Measurements from ENCODE around the gene MPPED2.

MPPED2 gene

DNA sequence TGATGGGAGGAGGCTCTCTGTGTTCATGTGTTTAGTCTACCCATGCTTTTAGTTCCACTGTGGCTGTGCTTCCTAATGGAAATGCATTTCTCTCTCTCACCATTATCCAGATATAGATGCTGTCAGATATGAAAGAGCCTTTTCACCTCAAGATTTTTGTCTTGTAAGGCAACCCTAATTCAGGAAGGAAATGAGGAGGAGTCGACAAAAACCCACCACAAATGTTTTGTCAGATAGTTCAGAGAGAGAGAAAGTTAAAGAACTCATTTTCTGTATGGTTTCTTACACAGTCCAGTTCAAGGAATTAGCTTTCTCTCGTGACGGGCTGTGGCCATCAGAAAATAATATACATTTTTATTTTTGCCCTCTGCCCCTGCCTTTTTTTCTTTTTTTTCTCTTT, 180.8 kb downstream of the MPPED2 start:
- H3K27ac ChIP-seq (ENCODE audit: low read length): no peak overlapping the region
- H3K36me3 ChIP-seq (ENCODE audit: control insufficient read depth, low read depth, low read length): no peaks in the 10 kb centered on the region
- H3K9ac ChIP-seq (ENCODE audit: low read length): no peak overlapping the region
- H3K4me3 ChIP-seq (ENCODE audit: low read length): no peak overlapping the region
- H3K27me3 ChIP-seq (ENCODE audit: control insufficient read depth, insufficient read depth, low read length): no peaks in the 10 kb centered on the region
- H3K4me1 ChIP-seq (ENCODE audit: control insufficient read depth, low read depth, low read length): peaks cover 8% of the 10 kb centered on the region
- H3K9me3 ChIP-seq (ENCODE audit: control insufficient read depth, low read depth, low read length): no peaks in the 10 kb centered on the region

DNA sequence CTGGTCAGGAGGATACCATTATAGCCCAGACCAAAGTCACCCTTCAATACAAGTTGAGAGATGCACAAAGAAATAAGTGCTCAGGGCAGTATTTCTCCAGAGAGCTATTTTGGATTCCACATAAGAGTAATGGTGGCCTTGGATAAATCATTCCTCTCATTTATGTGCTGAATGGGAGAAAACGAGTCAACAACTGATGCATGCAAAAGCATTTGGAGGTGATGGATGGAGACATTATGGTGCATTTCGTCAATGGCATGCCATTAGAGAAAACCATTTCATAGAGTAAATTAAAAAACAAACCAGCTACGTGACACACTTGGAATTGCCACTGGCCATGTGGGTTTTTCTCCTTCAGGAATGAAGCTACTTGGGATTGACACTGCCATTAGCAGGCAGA, 182.0 kb downstream of the MPPED2 start:
- Histone ChIP-seq H3K4me1 (ENCODE audit: control insufficient read depth, low read depth, low read length) (peaks cover 8% of the 10 kb centered on the region), H3K9ac (ENCODE audit: low read length) (no peak overlapping the region), H3K27ac (ENCODE audit: low read length) (no peak overlapping the region), H3K4me3 (ENCODE audit: low read length) (no peak overlapping the region), H3K36me3 (ENCODE audit: control insufficient read depth, low read depth, low read length) (no peaks in the 10 kb centered on the region), H3K9me3 (ENCODE audit: control insufficient read depth, low read depth, low read length) (no peaks in the 10 kb centered on the region), H3K27me3 (ENCODE audit: control insufficient read depth, insufficient read depth, low read length) (no peaks in the 10 kb centered on the region)

DNA sequence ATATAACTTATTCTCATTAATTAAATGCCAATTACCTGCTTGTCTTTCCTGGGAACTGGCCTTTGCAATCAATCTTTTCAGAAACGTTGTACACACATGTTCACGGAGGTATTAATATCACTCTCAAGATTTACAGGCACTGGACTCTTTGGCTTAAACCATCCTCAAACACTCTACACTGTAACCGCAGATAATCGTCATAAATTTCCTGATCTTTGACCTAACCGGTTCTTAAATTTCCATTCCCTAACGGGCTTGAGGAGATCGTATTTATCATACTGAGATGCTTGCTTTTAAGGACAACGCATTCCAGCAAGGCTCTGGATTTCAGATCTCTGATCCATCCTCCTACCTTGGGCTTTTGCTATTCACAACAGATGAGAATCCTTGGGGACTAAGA, 190.4 kb downstream of the MPPED2 start:
- Histone ChIP-seq H3K27me3 (ENCODE audit: control insufficient read depth, insufficient read depth, low read length) (no peaks in the 10 kb centered on the region), H3K9ac (ENCODE audit: low read length) (no peak overlapping the region)

DNA sequence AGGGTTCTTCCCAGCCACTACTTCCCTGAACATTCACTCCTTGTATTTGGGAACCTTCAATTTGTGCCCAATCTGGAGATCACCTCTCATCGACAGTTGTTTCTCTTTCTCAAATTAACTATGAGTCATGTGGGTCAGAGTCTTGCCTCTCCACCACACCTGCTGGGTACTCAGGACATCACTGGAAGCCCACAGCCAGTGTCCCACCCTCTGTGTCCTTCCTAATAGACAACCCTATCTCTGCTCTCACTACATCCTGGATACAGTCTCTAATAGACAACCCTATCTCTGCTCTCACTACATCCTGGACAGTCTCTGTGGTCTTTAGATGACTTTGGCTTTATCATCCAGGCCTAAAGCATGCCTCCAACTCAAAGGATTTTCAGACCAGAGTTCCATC, 193.1 kb downstream of the MPPED2 start:
- Histone ChIP-seq H3K4me1 (ENCODE audit: control insufficient read depth, low read depth, low read length) (no peaks in the 10 kb centered on the region), H3K27ac (ENCODE audit: low read length) (no peak overlapping the region), H3K9me3 (ENCODE audit: control insufficient read depth, low read depth, low read length) (no peaks in the 10 kb centered on the region), H3K27me3 (ENCODE audit: control insufficient read depth, insufficient read depth, low read length) (no peaks in the 10 kb centered on the region), H3K36me3 (ENCODE audit: control insufficient read depth, low read depth, low read length) (no peaks in the 10 kb centered on the region), H3K4me3 (ENCODE audit: low read length) (no peak overlapping the region), H3K9ac (ENCODE audit: low read length) (no peak overlapping the region)

More for the DNA sequence above, 190.4 kb downstream of the MPPED2 start:
- H3K9me3 ChIP-seq (ENCODE audit: control insufficient read depth, low read depth, low read length): no peaks in the 10 kb centered on the region
- no peaks in the 10 kb centered on the region for H3K36me3 ChIP-seq (ENCODE audit: control insufficient read depth, low read depth, low read length)
- H3K27ac ChIP-seq (ENCODE audit: low read length): no peak overlapping the region
- H3K4me1 ChIP-seq (ENCODE audit: control insufficient read depth, low read depth, low read length): no peaks in the 10 kb centered on the region
- no peak overlapping the region for H3K4me3 ChIP-seq (ENCODE audit: low read length)

- no peaks in the 10 kb centered on the region for H3K9me3 ChIP-seq (ENCODE audit: control insufficient read depth, low read depth, low read length)
- H3K4me1 ChIP-seq (ENCODE audit: control insufficient read depth, low read depth, low read length): no peaks in the 10 kb centered on the region
- no peak overlapping the region for H3K4me3 ChIP-seq (ENCODE audit: low read length)
- no peaks in the 10 kb centered on the region for H3K36me3 ChIP-seq (ENCODE audit: control insufficient read depth, low read depth, low read length)
- H3K27ac ChIP-seq (ENCODE audit: low read length): no peak overlapping the region
- no peak overlapping the region for H3K9ac ChIP-seq (ENCODE audit: low read length)
- H3K27me3 ChIP-seq (ENCODE audit: control insufficient read depth, insufficient read depth, low read length): no peaks in the 10 kb centered on the region
Observed at GRCh38 chr11:30392221-30392784, 193.8 kb downstream of the MPPED2 start.

DNA sequence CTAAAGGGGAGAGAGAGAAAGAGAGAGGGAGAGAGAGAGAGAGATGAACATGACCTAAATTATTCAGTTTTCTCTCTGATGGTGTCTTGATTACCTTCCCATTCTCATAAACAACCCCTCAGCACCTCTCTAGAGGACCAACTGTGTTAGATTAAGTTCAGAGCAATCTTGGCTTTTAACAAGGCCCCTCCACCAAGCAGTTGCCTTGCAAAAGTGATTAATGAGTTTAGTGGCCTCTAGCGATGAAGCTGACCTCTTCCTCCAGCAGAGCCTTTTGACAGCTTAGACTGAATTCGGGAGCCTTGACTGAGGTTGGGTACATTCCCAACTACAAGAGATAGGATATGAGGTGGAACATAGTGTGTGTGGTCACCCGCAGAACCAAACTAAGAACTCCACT, 197.2 kb downstream of the MPPED2 start:
- H3K9me3 ChIP-seq (ENCODE audit: control insufficient read depth, low read depth, low read length): no peaks in the 10 kb centered on the region
- H3K4me3 ChIP-seq (ENCODE audit: low read length): no peak overlapping the region
- H3K27ac ChIP-seq (ENCODE audit: low read length): no peak overlapping the region
- H3K36me3 ChIP-seq (ENCODE audit: control insufficient read depth, low read depth, low read length): no peaks in the 10 kb centered on the region
- no peaks in the 10 kb centered on the region for H3K4me1 ChIP-seq (ENCODE audit: control insufficient read depth, low read depth, low read length)
- H3K9ac ChIP-seq (ENCODE audit: low read length): no peak overlapping the region
- no peaks in the 10 kb centered on the region for H3K27me3 ChIP-seq (ENCODE audit: control insufficient read depth, insufficient read depth, low read length)

GRCh38 chr11:30387891-30388861, 198.0 kb downstream of the MPPED2 start:
- Histone ChIP-seq H3K4me3 (ENCODE audit: low read length) (no peak overlapping the region), H3K4me1 (ENCODE audit: control insufficient read depth, low read depth, low read length) (no peaks in the 10 kb centered on the region), H3K9me3 (ENCODE audit: control insufficient read depth, low read depth, low read length) (no peaks in the 10 kb centered on the region), H3K9ac (ENCODE audit: low read length) (no peak overlapping the region), H3K27ac (ENCODE audit: low read length) (no peak overlapping the region), H3K27me3 (ENCODE audit: control insufficient read depth, insufficient read depth, low read length) (no peaks in the 10 kb centered on the region), H3K36me3 (ENCODE audit: control insufficient read depth, low read depth, low read length) (no peaks in the 10 kb centered on the region)

GRCh38 chr11:30381879-30382278, 204.3 kb downstream of the MPPED2 start:
- Histone ChIP-seq H3K27me3 (ENCODE audit: control insufficient read depth, insufficient read depth, low read length) (no peaks in the 10 kb centered on the region), H3K4me1 (ENCODE audit: control insufficient read depth, low read depth, low read length) (no peaks in the 10 kb centered on the region), H3K27ac (ENCODE audit: low read length) (no peak overlapping the region)

DNA sequence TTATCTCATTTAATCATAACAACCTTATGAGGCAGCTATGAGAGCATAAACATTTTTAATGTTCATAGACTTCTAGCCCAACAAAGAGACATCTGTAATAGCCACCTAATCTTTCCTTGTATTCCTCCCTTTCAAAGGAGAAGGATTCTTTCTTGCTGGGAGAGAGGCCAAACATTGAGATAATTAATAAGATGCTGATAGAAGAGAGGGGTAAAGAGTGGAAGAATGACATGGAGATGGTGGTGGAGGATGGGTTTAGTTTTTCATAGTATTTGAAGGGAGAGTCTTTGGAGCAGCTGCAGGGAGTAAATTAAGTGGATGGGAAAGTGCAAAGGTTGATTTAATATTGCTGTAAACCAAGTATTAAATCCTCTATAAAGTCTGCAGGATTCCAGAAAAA, 205.3 kb downstream of the MPPED2 start:
- Histone ChIP-seq H3K9me3 (ENCODE audit: control insufficient read depth, low read depth, low read length) (no peaks in the 10 kb centered on the region), H3K4me1 (ENCODE audit: control insufficient read depth, low read depth, low read length) (no peaks in the 10 kb centered on the region), H3K27ac (ENCODE audit: low read length) (no peak overlapping the region), H3K4me3 (ENCODE audit: low read length) (no peak overlapping the region), H3K36me3 (ENCODE audit: control insufficient read depth, low read depth, low read length) (no peaks in the 10 kb centered on the region), H3K9ac (ENCODE audit: low read length) (no peak overlapping the region), H3K27me3 (ENCODE audit: control insufficient read depth, insufficient read depth, low read length) (no peaks in the 10 kb centered on the region)

More at GRCh38 chr11:30381879-30382278, 204.3 kb downstream of the MPPED2 start:
- Histone ChIP-seq H3K9ac (ENCODE audit: low read length) (no peak overlapping the region), H3K36me3 (ENCODE audit: control insufficient read depth, low read depth, low read length) (no peaks in the 10 kb centered on the region), H3K9me3 (ENCODE audit: control insufficient read depth, low read depth, low read length) (no peaks in the 10 kb centered on the region), H3K4me3 (ENCODE audit: low read length) (no peak overlapping the region)

DNA sequence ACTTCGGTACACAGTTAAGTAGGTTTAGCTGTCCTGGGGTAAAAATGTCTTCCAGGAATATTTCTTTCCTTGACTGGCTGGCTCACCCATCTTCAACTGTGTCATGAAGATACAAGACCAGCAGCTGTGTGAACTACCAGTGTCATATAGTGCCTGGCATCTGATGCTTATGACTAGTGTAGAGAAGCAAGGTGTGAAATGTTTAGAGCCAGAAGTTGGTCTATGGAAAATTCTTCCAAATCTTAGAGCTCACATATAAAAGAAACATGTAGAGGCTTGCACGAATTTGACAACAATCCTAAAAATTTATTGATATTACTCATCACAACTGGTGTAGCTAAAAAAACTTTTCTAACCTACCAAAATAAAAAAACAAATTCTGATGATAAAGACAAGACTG, 208.8 kb downstream of the MPPED2 start:
- Histone ChIP-seq H3K4me1 (ENCODE audit: control insufficient read depth, low read depth, low read length) (no peaks in the 10 kb centered on the region), H3K4me3 (ENCODE audit: low read length) (no peak overlapping the region), H3K36me3 (ENCODE audit: control insufficient read depth, low read depth, low read length) (no peaks in the 10 kb centered on the region), H3K27ac (ENCODE audit: low read length) (no peak overlapping the region), H3K9ac (ENCODE audit: low read length) (no peak overlapping the region), H3K9me3 (ENCODE audit: control insufficient read depth, low read depth, low read length) (no peaks in the 10 kb centered on the region), H3K27me3 (ENCODE audit: control insufficient read depth, insufficient read depth, low read length) (no peaks in the 10 kb centered on the region)

DNA sequence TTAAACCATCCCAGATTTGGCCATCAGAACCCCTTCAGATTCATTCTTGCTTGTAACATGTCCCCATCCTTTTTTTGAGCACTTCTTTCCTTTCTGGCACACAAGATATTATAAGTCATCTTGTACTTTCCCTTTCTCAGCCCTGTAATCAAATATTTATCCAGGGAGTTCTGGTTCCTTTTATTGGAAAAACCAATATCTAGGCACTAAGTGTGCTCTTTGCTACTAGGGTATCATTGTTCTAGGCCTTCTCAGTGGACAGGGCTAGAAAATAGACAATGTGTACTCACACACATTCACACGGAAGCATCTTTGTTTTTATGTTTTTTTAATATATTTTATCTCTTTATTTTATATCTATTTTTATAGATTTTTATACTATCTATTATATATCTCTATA, 216.0 kb downstream of the MPPED2 start:
- no peaks in the 10 kb centered on the region for H3K4me1 ChIP-seq (ENCODE audit: control insufficient read depth, low read depth, low read length)
- no peak overlapping the region for H3K4me3 ChIP-seq (ENCODE audit: low read length)
- no peaks in the 10 kb centered on the region for H3K36me3 ChIP-seq (ENCODE audit: control insufficient read depth, low read depth, low read length)
- no peak overlapping the region for H3K9ac ChIP-seq (ENCODE audit: low read length)
- H3K27me3 ChIP-seq (ENCODE audit: control insufficient read depth, insufficient read depth, low read length): no peaks in the 10 kb centered on the region
- H3K27ac ChIP-seq (ENCODE audit: low read length): no peak overlapping the region
- H3K9me3 ChIP-seq (ENCODE audit: control insufficient read depth, low read depth, low read length): no peaks in the 10 kb centered on the region

- Histone ChIP-seq H3K4me3 (ENCODE audit: low read length) (no peak overlapping the region), H3K27ac (ENCODE audit: low read length) (no peak overlapping the region), H3K36me3 (ENCODE audit: control insufficient read depth, low read depth, low read length) (no peaks in the 10 kb centered on the region), H3K9ac (ENCODE audit: low read length) (no peak overlapping the region), H3K27me3 (ENCODE audit: control insufficient read depth, insufficient read depth, low read length) (no peaks in the 10 kb centered on the region), H3K9me3 (ENCODE audit: control insufficient read depth, low read depth, low read length) (no peaks in the 10 kb centered on the region), H3K4me1 (ENCODE audit: control insufficient read depth, low read depth, low read length) (peaks cover 11% of the 10 kb centered on the region)
Observed at GRCh38 chr11:30368394-30368793, 217.8 kb downstream of the MPPED2 start.

Measured in iPS-18a (cell line).